Smooth muscle cell (in vitro differentiated cells): Measurements from ENCODE around the gene PIF1. TPM values are rescaled to one million over a fixed set of nuclear protein-coding genes. Genes with fewer than 3 reads are reported as not detected.

Experiments
- DNase-seq: peaks from one replicate; lab custom pipeline; 2025; ENCODE audit not compliant: unreplicated experiment; lab: John Stamatoyannopoulos, UW
- H2AFZ ChIP-seq: fragments of 200-600 bp; sonication (generic); 2 replicates; pipeline ENCODE4 v1.6.0; 2016; ENCODE audit warnings: antibody characterized with exemption, low read depth, mild to moderate bottlenecking
- H3F3A ChIP-seq: fragments of 200-600 bp; sonication (generic); 2 replicates; pipeline ENCODE4 v1.6.0; 2017; ENCODE audit warnings: antibody characterized with exemption, low read depth
- H3K27ac ChIP-seq: fragments of 200-600 bp; sonication (generic); 2 replicates; pipeline ENCODE4 v1.5.1; 2016; ENCODE audit warnings: low read depth, mild to moderate bottlenecking
- H3K27me3 ChIP-seq: fragments of 200-600 bp; sonication (generic); 2 replicates; pipeline ENCODE4 v1.6.1; 2016; ENCODE audit warnings: low read depth, mild to moderate bottlenecking
- H3K36me3 ChIP-seq: fragments of 200-600 bp; sonication (generic); 2 replicates; pipeline ENCODE4 v1.5.1; 2016; ENCODE audit warnings: low read depth
- H3K4me1 ChIP-seq: fragments of 200-600 bp; sonication (generic); 2 replicates; pipeline ENCODE4 v1.5.1; 2016; ENCODE audit warnings: low read depth
- H3K4me2 ChIP-seq: fragments of 200-600 bp; sonication (generic); 2 replicates; pipeline ENCODE4 v1.6.0; 2016; ENCODE audit warnings: mild to moderate bottlenecking
- H3K4me3 ChIP-seq: fragments of 200-600 bp; sonication (generic); 2 replicates; pipeline ENCODE4 v1.5.1; 2016; ENCODE audit warnings: mild to moderate bottlenecking
- H3K79me2 ChIP-seq: fragments of 200-600 bp; sonication (generic); 2 replicates; pipeline ENCODE4 v1.6.0; 2016; ENCODE audit warnings: low read depth, mild to moderate bottlenecking
- H3K9ac ChIP-seq: fragments of 200-600 bp; sonication (generic); 2 replicates; pipeline ENCODE4 v1.6.0; 2016; ENCODE audit warnings: low read depth
- H3K9me3 ChIP-seq: fragments of 200-600 bp; sonication (generic); replicated peaks from 2 replicates; pipeline ENCODE4 v1.5.1; 2016; ENCODE audit warnings: low read depth
- H4K20me1 ChIP-seq: fragments of 200-600 bp; sonication (generic); 2 replicates; pipeline ENCODE4 v1.6.0; 2016; ENCODE audit warnings: low read depth
- CTCF ChIP-seq: fragments of 200-600 bp; sonication (generic); IDR thresholded peaks from 2 replicates; pipeline ENCODE4 v1.5.1; 2017; ENCODE audit warnings: borderline replicate concordance, mild to moderate bottlenecking, antibody characterized with exemption; ENCODE audit not compliant: insufficient read depth, poor library complexity, severe bottlenecking
- WGBS: methylation state at CpG from one replicate; pipeline ENCODE4 v1.1.7; 2016; ENCODE audit warnings: low lambda C conversion rate; 5-methylcytosine and 5-hydroxymethylcytosine counted together
- polyA plus RNA-seq: library from polyadenylated mRNA; unstranded; fragments of >200 nt; fragmentation: Nextera tagmentation; extraction: Ambion mirVana; gene quantifications from 2 replicates; pipeline ENCODE4 v1.2.1, GENCODE V29; 2016
- total RNA-seq: library from RNA; depleted of rRNA; stranded (reverse); fragments of >200 nt; gene quantifications from 2 replicates; pipeline ENCODE4 v1.2.3, GENCODE V29; 2014

The PIF1 gene
- total and polyA plus RNA-seq, 2 experiments from 2014 or later = 1.5 to 1.6 TPM

GRCh38 chr15:64774037-64774628 lies 51.3 kb downstream of the PIF1 start:
- peak overlapping the region; percentile 90 for H3K4me2 ChIP-seq
- TF ChIP-seq CTCF = no peak
- peak overlapping the region; percentile 91 for H2AFZ ChIP-seq
- H3K79me2 ChIP-seq = peaks cover 43% of the 10 kb centered on the region
- whole genome bisulfite sequencing = 6% methylated on average over 21 of the region's 21 CpGs
- no peaks in the 10 kb centered on the region for H3F3A ChIP-seq
- no peaks in the 10 kb centered on the region for H3K36me3 ChIP-seq
- peaks cover 7% of the 10 kb centered on the region for H3K4me1 ChIP-seq
- H3K9ac ChIP-seq = no peak overlapping the region
- no peak overlapping the region for H3K27ac ChIP-seq
- H3K4me3 ChIP-seq = peak overlapping the region; percentile 78
- H3K9me3 ChIP-seq = no peaks in the 10 kb centered on the region
- H4K20me1 ChIP-seq = peaks cover 13% of the 10 kb centered on the region
- no peak for DNase-seq
- H3K27me3 ChIP-seq = no peaks in the 10 kb centered on the region

GRCh38 chr15:64773606-64774005 lies 51.8 kb downstream of the PIF1 start:
- Histone ChIP-seq H4K20me1 (peaks cover 13% of the 10 kb centered on the region), H3K9ac (no peak overlapping the region), H3K79me2 (peaks cover 49% of the 10 kb centered on the region), H3K4me1 (peaks cover 7% of the 10 kb centered on the region), H3K36me3 (no peaks in the 10 kb centered on the region), H3K27me3 (no peaks in the 10 kb centered on the region), H3K4me3 (peak overlapping the region; percentile 78), H3K27ac (no peak overlapping the region), H3K4me2 (peak overlapping the region; percentile 90), H2AFZ (no peak overlapping the region), H3K9me3 (no peaks in the 10 kb centered on the region), H3F3A (no peaks in the 10 kb centered on the region)
- WGBS = 54% methylated on average over 2 of the region's 2 CpGs
- DNase-seq = no peak
- no peak for TF ChIP-seq CTCF

GRCh38 chr15:64772964-64773363 lies 52.5 kb downstream of the PIF1 start:
- no peaks in the 10 kb centered on the region for H3K36me3 ChIP-seq
- no peaks in the 10 kb centered on the region for H3F3A ChIP-seq
- no peak for DNase-seq
- H3K4me3 ChIP-seq = no peak overlapping the region
- WGBS = 85% methylated on average over 6 of the region's 6 CpGs
- H3K9me3 ChIP-seq = no peaks in the 10 kb centered on the region
- no peak overlapping the region for H3K27ac ChIP-seq
- peaks cover 13% of the 10 kb centered on the region for H4K20me1 ChIP-seq
- H3K79me2 ChIP-seq = peaks cover 55% of the 10 kb centered on the region
- peaks cover 7% of the 10 kb centered on the region for H3K4me1 ChIP-seq
- no peak overlapping the region for H2AFZ ChIP-seq
- H3K27me3 ChIP-seq = no peaks in the 10 kb centered on the region
- H3K9ac ChIP-seq = no peak overlapping the region
- no peak overlapping the region for H3K4me2 ChIP-seq
- TF ChIP-seq CTCF = no peak

GRCh38 chr15:64772488-64772887 lies 53.0 kb downstream of the PIF1 start:
- peaks cover 60% of the 10 kb centered on the region for H3K79me2 ChIP-seq
- H3K4me3 ChIP-seq = no peak overlapping the region
- H3K9me3 ChIP-seq = no peaks in the 10 kb centered on the region
- H3K27ac ChIP-seq = no peak overlapping the region
- no peak for DNase-seq
- H3K4me2 ChIP-seq = no peak overlapping the region
- no peaks in the 10 kb centered on the region for H3K36me3 ChIP-seq
- no peaks in the 10 kb centered on the region for H3K27me3 ChIP-seq
- peaks cover 13% of the 10 kb centered on the region for H4K20me1 ChIP-seq
- no peak overlapping the region for H2AFZ ChIP-seq
- H3K4me1 ChIP-seq = peaks cover 7% of the 10 kb centered on the region
- H3F3A ChIP-seq = no peaks in the 10 kb centered on the region
- 62% methylated on average over 3 of the region's 3 CpGs for WGBS
- no peak for TF ChIP-seq CTCF
- no peak overlapping the region for H3K9ac ChIP-seq
